HG03571 (cell line): Measurements from ENCODE around the gene ZNF462.
A peak's percentile ranks its signal among the peaks of the same experiment; 100 is the strongest.
"Not testable (repeated sequence)": the region's sequence is repeated elsewhere in the genome, so short reads cannot be mapped to it uniquely, and the experiment has no call there.

Experiments
- ATAC-seq: cut with Tn5 transposase; IDR thresholded peaks from one replicate; pipeline ENCODE4 v1.9.1; 2021; ENCODE audit not compliant: unreplicated experiment

ZNF462 gene

GRCh38 chr9:106960258-106960657 is 97.3 kb downstream of the ZNF462 start:
- no peak for ATAC-seq

GRCh38 chr9:106961623-106962022 is 98.7 kb downstream of the ZNF462 start:
- ATAC-seq = no peak

GRCh38 chr9:106962122-106962521 is 99.2 kb downstream of the ZNF462 start:
- ATAC-seq = no peak

- ATAC-seq = no peak
Observed at GRCh38 chr9:106962615-106963363, 99.8 kb downstream of the ZNF462 start.

GRCh38 chr9:106963684-106964083 is 100.7 kb downstream of the ZNF462 start:
- ATAC-seq = no peak

GRCh38 chr9:106964329-106964728 is 101.4 kb downstream of the ZNF462 start:
- no peak for ATAC-seq

GRCh38 chr9:106964822-106965525 is 102.0 kb downstream of the ZNF462 start:
- no peak for ATAC-seq

GRCh38 chr9:106966481-106966880 is 103.5 kb downstream of the ZNF462 start:
- ATAC-seq = no peak

- no peak for ATAC-seq
Observed at GRCh38 chr9:106969696-106970095, 106.7 kb downstream of the ZNF462 start.

GRCh38 chr9:106970219-106970975 is 107.4 kb downstream of the ZNF462 start:
- no peak for ATAC-seq

GRCh38 chr9:106970976-106971457 is 108.1 kb downstream of the ZNF462 start:
- ATAC-seq = no peak

- ATAC-seq = no peak
Observed at GRCh38 chr9:106972082-106972481, 109.1 kb downstream of the ZNF462 start.

GRCh38 chr9:106974341-106974740 is 111.4 kb downstream of the ZNF462 start:
- no peak for ATAC-seq

- no peak for ATAC-seq
Observed at GRCh38 chr9:106976772-106977171, 113.8 kb downstream of the ZNF462 start.

GRCh38 chr9:106980551-106981101 is 117.7 kb downstream of the ZNF462 start:
- no peak for ATAC-seq

- peak; percentile 78 for ATAC-seq
Observed at GRCh38 chr9:106981396-106982287, 118.7 kb downstream of the ZNF462 start.

GRCh38 chr9:106982636-106983035 is 119.7 kb downstream of the ZNF462 start:
- ATAC-seq = no peak

GRCh38 chr9:106983346-106983745 is 120.4 kb downstream of the ZNF462 start:
- ATAC-seq = no peak

GRCh38 chr9:106989904-106990303 is 126.9 kb downstream of the ZNF462 start:
- not testable (repeated sequence) for ATAC-seq

- no peak for ATAC-seq
Observed at GRCh38 chr9:106992186-106992585, 129.2 kb downstream of the ZNF462 start.
